DMS79 treated with DMSO at 0.1 percent for 48 hours (cell line): ENCODE results near the gene FOSL1.

Experiments
- DNase-seq: peaks from one replicate; lab custom pipeline; 2025; lab: John Stamatoyannopoulos, UW

The FOSL1 gene

DNA sequence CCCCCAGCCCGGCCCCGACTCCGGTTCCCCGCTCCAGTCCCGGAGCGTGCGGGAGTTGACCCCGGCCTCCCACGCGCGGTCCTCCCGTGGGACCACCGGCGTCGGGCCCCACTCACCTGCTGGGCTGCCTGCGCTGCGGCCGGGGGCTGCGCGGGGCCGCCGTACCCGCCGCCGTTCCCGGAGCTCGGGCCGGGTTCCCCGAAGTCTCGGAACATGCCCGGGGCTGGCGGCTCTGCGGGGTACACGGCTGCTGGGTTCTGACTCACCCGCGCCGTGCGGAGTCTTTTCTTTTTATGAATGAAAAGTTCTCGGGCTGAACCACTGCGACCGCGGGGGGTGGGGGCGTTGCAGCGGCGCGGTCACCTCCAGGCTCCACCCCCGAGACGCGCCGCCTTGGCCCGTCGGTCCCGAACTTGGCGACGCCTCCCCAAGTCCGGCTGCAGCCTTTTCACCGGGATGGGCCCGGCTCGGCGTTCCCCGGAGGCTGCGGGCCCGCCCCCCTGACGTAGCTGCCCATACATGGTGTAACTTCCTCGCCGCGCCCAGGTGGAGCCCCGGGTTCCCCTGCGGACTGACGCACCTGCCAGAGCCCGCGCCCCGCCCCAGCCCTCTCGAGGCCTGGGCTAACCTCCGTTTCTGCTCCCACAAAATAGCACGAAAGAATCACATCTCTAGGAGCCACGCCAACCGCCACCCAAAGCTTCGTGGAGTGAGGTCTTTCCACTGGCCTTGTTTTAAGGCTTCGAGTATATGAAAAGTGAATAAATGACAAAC lies at the start of gene FOSL1:
FOSL1 (minus strand) TSS at position 264 of the 774 bp plus-strand sequence; CDS start at position 215, 49 bp downstream.
- DNase-seq: peak; percentile 67

DNA sequence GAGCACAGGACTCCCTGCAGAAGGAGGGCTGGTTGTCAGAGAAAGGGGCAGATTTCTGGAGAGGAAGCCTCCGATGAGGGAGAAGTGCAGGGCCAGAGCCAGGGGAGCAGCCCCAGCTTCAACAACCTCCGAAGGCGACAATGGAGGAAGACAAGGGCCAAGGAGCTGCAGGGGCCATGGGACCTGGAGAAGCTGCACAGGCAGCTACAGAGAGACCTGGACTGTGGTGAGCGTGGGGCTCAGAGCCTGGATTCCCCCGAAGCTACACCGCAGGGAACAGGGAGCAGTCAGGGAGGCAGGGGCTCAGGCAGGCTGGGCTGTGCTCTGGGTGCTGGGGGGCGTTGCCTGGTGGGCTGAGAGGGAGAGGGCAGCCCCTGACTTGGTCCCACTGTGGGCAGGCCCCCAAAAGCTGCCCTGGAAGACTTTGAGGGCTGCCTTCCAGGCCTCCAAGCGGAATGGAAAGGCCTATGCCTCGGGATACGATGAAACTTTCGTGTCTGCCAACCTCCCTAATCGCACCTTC lies 47.5 kb upstream of the FOSL1 start:
- no peak for DNase-seq

GRCh38 chr11:65947133-65947532 lies 46.9 kb upstream of the FOSL1 start:
- DNase-seq: no peak

DNA sequence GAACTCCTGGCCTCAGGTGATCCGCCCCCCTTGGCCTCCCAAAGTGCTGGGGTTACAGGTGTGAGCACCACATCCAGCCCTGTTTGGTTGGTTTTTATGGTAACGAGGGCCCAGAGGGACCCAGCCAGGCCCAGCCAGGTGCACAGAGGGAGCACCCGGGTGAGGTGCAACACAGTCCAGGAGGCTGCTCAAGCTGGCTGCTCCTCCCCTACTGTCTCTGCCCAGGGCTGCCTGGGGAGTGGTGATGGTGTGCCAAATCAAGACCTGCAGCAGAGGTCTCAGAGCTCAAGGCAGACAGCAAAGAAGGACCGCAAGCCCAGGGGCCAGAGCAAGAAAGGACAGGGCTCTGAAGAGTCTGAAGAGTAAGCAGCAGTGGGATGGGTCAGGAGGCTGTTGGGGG lies 46.5 kb upstream of the FOSL1 start:
- no peak for DNase-seq

- DNase-seq: no peak
Measured at GRCh38 chr11:65945941-65946558, 45.9 kb upstream of the FOSL1 start.

- no peak for DNase-seq
Measured at GRCh38 chr11:65945430-65945911, 45.3 kb upstream of the FOSL1 start, which contains the start of gene TSGA10IP. TSGA10IP (plus strand) TSS chr11:65945480; CDS start chr11:65945676, 196 bp downstream.

DNA sequence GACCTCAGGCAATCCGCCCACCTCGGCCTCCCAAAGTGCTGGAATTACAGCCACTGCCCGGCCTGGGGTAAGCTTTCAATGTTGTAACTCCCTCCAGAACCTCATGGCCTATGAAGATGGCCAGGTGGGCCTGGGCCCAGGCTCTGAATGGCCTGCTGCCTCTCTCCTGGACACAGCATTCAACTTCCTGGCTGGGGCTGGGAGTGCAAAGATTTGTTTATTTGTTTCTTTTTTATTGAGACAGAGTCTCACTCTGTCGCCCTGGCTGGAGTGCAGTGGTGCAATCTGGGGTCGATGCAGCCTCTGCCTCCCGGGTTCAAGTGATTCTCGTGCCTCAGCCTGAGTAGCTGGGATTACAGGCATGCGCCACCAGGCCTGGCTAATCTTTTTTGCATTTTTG lies 44.6 kb upstream of the FOSL1 start:
- no peak for DNase-seq

GRCh38 chr11:65944191-65944590 lies 44.0 kb upstream of the FOSL1 start:
- DNase-seq: no peak

GRCh38 chr11:65942531-65942930 lies 42.3 kb upstream of the FOSL1 start:
- DNase-seq: no peak

DNA sequence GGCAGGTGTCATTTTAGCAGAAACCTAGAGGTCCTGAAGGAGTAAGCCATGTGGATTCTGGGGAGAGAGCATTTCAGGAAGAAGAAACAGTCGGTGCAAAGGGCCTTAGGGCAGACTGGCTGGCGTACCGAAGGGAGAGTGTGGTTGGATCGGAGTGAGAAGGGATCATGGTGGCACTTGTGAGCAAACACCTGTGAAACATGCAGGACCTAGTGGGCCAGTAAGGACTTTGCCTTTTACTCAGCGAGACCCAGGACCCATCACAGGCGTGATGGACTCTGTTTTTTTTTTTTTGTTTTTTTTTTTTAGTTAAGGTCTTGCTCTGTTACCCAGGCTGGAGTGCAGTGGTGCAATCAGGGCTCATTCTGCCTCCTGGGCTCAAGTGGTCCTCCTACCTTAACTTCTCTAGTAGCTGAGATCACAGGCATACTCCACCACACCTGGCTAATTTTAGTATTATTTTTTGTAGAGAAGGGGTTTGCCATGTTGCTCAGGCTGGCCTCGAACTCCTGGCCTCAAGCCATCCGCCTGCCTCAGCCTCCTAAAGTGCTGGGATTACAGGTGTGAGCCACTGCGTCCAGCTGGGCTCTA lies 41.6 kb upstream of the FOSL1 start:
- DNase-seq: no peak

DNA sequence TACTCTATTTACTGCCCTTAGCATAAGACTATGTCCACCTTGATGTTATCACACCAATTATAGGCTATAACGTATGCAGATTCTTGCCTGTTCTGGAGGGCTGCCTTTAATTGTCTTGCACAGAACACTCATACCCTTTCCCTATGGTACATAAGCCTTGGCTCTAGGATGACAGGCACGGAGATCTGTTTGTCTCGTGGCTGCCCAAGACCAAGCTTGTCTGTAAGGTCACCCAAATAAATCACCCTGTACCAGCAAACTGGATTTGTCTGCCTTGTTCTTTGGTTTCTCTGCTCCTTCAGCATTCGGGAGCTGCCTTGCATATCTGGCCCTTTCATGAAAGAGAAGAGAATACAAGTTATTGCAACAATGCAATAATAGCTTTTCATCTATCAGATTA lies 37.6 kb upstream of the FOSL1 start:
- DNase-seq: no peak

- no peak for DNase-seq
Measured at GRCh38 chr11:65934014-65934413, 33.8 kb upstream of the FOSL1 start.

DNA sequence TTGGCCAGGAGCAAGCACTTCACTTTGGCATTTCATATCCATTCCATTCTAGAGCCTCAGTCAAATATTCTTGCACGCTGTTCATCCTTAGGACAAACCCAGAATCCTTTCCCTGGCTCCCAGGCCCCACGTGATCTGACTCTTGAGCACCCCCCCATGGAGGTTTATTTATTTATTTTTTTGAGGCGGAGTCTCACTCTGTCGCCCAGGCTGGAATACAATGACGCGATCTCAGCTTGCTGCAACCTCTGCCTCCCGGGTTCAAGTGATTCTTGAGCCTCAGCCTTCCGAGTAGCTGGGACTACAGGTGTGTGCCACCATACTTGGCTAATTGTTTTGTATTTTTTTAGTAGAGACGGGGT lies 32.4 kb upstream of the FOSL1 start:
- DNase-seq: no peak

GRCh38 chr11:65931773-65932557 lies 31.8 kb upstream of the FOSL1 start:
- DNase-seq: no peak

DNA sequence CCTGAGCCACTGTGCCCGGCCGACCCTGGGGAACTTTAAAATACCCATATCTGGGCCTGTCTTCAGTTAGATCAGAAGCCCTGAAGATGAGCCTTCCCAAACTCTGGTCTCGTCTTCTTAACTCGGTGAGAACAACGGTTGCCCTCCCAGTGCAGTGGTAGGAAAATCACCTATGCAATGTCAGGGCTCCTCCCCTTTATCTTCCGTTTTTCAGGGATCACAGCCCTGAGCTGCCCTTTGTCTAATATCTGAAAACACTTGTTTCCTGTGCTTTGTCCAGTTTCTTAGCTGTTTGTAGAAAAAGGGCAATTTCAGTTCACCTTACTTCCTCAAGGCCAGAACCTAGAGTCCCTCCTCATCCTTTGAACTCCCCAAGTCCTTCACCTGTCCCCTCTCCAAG lies 28.5 kb upstream of the FOSL1 start:
- no peak for DNase-seq

- no peak for DNase-seq
Measured at GRCh38 chr11:65927904-65928397, 27.8 kb upstream of the FOSL1 start.

- DNase-seq: no peak
Measured at GRCh38 chr11:65925397-65925796, 25.2 kb upstream of the FOSL1 start.

DNA sequence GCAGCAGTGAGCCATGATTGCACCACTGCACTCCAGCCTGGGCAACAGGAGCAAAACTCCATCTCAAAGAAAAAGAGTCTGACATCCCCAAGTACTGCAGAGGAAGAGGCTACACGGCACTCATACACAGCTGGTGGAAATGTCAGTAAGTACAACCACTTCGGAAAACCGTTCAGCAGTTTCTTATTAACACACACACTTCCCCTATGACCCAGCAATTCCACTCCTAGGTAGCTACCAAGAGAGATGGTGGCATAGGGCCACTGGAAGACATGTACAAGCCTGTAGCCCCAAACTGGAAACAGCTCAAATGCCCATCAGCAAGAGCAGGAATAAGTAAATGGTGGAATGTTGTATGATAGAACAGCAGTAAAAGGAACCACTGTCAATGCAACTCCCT lies 22.4 kb upstream of the FOSL1 start:
- DNase-seq: no peak

- no peak for DNase-seq
Measured at GRCh38 chr11:65921876-65922275, 21.7 kb upstream of the FOSL1 start.

DNA sequence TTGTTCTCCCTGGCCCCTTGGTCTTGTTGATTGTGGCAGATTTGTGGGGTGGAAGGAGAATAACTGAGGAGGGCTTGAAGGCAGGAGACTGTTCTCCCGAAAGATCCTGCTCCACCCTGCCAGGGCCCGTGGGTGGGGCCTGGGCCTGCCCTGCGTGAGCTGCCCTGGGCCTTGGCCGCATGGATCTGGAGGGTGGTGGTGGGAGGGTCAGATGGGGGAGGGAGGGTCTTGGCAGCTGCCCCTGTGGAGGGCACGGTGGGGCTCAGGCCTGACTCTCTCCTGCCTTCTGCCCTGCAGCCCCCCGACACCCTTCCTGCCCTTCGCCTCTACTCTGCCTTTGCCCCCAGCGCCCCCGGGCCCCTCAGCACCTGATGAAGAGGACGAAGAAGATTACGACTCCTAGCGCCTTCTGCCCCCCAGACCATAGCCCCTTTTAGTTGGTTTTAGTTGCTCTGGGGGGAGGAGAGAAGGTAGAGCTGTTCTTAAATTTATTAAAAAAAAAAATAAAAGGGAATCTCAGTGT lies 20.9 kb upstream of the FOSL1 start:
- DNase-seq: no peak

DNA sequence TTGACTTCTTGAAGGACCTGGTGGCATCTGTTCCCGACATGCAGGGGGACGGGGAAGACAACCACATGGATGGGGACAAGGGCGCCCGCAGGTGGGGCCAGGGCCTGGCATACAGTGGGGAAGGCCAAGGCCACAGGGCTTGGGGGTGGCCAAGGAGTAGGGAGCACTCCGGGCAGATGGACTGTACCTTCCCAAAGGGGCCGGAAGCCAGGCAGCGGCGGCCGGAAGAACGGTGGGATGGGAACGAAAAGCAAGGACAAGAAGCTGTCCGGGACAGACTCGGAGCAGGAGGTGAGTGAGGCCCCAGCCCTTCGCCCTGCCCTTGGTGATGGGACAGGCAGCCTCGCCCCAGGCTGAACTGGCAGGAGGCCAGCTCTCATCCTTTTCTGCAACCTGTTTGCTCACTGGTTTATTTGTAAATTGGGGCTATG lies 20.2 kb upstream of the FOSL1 start:
- DNase-seq: no peak
